ENCODE data around the gene PTPRD.

PTPRD gene

GRCh38 chr9:8492679-8493078, 2120.1 kb downstream of the PTPRD start:
- H3K9me3 ChIP-seq (ENCODE audit: control insufficient read depth, insufficient read depth, low read depth, low read length), result no peaks in the 10 kb centered on the region
- POLR2A ChIA-PET, result no interaction called here

GRCh38 chr9:8492024-8492423, 2120.8 kb downstream of the PTPRD start:
- Histone ChIP-seq H3K4me1 (ENCODE audit: control insufficient read depth, insufficient read depth, low read length) (no peaks in the 10 kb centered on the region), H3K9me3 (ENCODE audit: control insufficient read depth, insufficient read depth, low read depth, low read length) (no peaks in the 10 kb centered on the region), H3K36me3 (ENCODE audit: control insufficient read depth in 2 of 2, insufficient read depth in 1 of 2, low read length in 2 of 2) (no peaks in the 10 kb centered on the region), H3K27ac (ENCODE audit: extremely low read depth, low read depth, low read length) (no peak overlapping the region), H3K4me3 (ENCODE audit: low read depth, low read length) (no peak overlapping the region)
- POLR2A ChIA-PET, result no interaction called here
- CTCF ChIA-PET, result interaction anchor here (0.5 kb wide), 1 partner anchor 364 kb away, joined by 3 read pairs; no protein-coding TSS in a partner anchor
- TF ChIP-seq KLF9 (tag by site-specific recombination; IDR thresholded peaks at IDR 0.05; ENCODE audit: low read depth) (no peak), HOXD13 (CRISPR knock-in tag; IDR thresholded peaks at IDR 0.05; ENCODE audit: borderline replicate concordance) (no peak), TRIM28 (IDR thresholded peaks at IDR 0.05; ENCODE audit: borderline replicate concordance, low read length) (no peak), ZBTB48 (tag by site-specific recombination; IDR thresholded peaks at IDR 0.05) (no peak), ZNF157 (tag by site-specific recombination; IDR thresholded peaks at IDR 0.05) (no peak), ZSCAN18 (tag by site-specific recombination; IDR thresholded peaks at IDR 0.05) (no peak), SCRT2 (tag by site-specific recombination; IDR thresholded peaks at IDR 0.05) (no peak), ZSCAN16 (tag by site-specific recombination; IDR thresholded peaks at IDR 0.05) (no peak), ZNF621 (tag by site-specific recombination; IDR thresholded peaks at IDR 0.05) (no peak), ZNF677 (tag by site-specific recombination; IDR thresholded peaks at IDR 0.05) (no peak)
- TF ChIP-seq, protein P1, sequence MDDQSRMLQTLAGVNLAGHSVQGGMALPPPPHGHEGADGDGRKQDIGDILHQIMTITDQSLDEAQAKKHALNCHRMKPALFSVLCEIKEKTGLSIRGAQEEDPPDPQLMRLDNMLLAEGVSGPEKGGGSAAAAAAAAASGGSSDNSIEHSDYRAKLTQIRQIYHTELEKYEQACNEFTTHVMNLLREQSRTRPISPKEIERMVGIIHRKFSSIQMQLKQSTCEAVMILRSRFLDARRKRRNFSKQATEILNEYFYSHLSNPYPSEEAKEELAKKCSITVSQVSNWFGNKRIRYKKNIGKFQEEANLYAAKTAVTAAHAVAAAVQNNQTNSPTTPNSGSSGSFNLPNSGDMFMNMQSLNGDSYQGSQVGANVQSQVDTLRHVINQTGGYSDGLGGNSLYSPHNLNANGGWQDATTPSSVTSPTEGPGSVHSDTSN (CRISPR knock-in tag; IDR thresholded peaks at IDR 0.05), result no peak
- TF ChIP-seq, protein P2, sequence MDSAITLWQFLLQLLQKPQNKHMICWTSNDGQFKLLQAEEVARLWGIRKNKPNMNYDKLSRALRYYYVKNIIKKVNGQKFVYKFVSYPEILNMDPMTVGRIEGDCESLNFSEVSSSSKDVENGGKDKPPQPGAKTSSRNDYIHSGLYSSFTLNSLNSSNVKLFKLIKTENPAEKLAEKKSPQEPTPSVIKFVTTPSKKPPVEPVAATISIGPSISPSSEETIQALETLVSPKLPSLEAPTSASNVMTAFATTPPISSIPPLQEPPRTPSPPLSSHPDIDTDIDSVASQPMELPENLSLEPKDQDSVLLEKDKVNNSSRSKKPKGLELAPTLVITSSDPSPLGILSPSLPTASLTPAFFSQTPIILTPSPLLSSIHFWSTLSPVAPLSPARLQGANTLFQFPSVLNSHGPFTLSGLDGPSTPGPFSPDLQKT (IDR thresholded peaks at IDR 0.05; ENCODE audit: borderline replicate concordance, low read depth, low read length), result no peak

More at GRCh38 chr9:8492679-8493078, 2120.1 kb downstream of the PTPRD start:
- H3K4me1 ChIP-seq (ENCODE audit: control insufficient read depth, insufficient read depth, low read length), result no peaks in the 10 kb centered on the region
- no peak overlapping the region for H3K4me3 ChIP-seq (ENCODE audit: low read depth, low read length)
- TF ChIP-seq ZNF433 (tag by site-specific recombination; IDR thresholded peaks at IDR 0.05; ENCODE audit: low read depth), result no peak
- no peak for TF ChIP-seq ZNF223 (tag by site-specific recombination; IDR thresholded peaks at IDR 0.05)
- no peak for TF ChIP-seq INSM2 (tag by site-specific recombination; IDR thresholded peaks at IDR 0.05)
- TF ChIP-seq ZSCAN4 (tag by site-specific recombination; IDR thresholded peaks at IDR 0.05), result no peak
- TF ChIP-seq ZNF155 (tag by site-specific recombination; IDR thresholded peaks at IDR 0.05), result no peak
- no peak for TF ChIP-seq ZNF335 (tag by site-specific recombination; conservative IDR thresholded peaks at IDR 0.05)
- no peak for TF ChIP-seq TRIM28 (IDR thresholded peaks at IDR 0.05; ENCODE audit: borderline replicate concordance, low read length)
- no peak for TF ChIP-seq REST (tag by site-specific recombination; IDR thresholded peaks at IDR 0.05)
- no peak for TF ChIP-seq ZNF121 (tag by site-specific recombination; IDR thresholded peaks at IDR 0.05)
- no peak overlapping the region for H3K27ac ChIP-seq (ENCODE audit: extremely low read depth, low read depth, low read length)
- H3K36me3 ChIP-seq (ENCODE audit: control insufficient read depth in 2 of 2, insufficient read depth in 1 of 2, low read length in 2 of 2), result no peaks in the 10 kb centered on the region
- CTCF ChIA-PET, result no interaction called here
